OCI-LY3 (cell line): Measurements from ENCODE around the gene CREBZF.
"Not testable (repeated sequence)": the region's sequence is repeated elsewhere in the genome, so short reads cannot be mapped to it uniquely, and the experiment has no call there.

Source experiments
- H2AFZ ChIP-seq: fragments of 200-600, 300-600 bp; shearing (Covaris generic); 2 replicates; pipeline ENCODE4 v1.6.0; 2014; ENCODE audit warnings: antibody characterized with exemption, low read depth, low read length
- H3K27ac ChIP-seq: fragments of 200-600, 300-600 bp; sonication (generic); 2 replicates; pipeline ENCODE4 v1.5.1; 2014; ENCODE audit warnings: mild to moderate bottlenecking, low read length, moderate library complexity, mixed read lengths
- H3K27me3 ChIP-seq: fragments of 200-600, 300-600 bp; sonication (generic); 2 replicates; pipeline ENCODE4 v1.6.1; 2014; ENCODE audit warnings: low read depth, low read length, mixed read lengths
- H3K36me3 ChIP-seq: fragments of 200-600, 300-600 bp; sonication (generic); replicated peaks from 2 replicates; pipeline ENCODE3; 2014; ENCODE audit warnings: low read depth, low read length, mixed read lengths
- H3K4me1 ChIP-seq: fragments of 300-600, 200-600 bp; sonication (generic); 2 replicates; pipeline ENCODE4 v1.6.1; 2014; ENCODE audit warnings: low read length, mixed read lengths
- H3K4me2 ChIP-seq: fragments of 200-600, 300-600 bp; sonication (generic); 2 replicates; pipeline ENCODE4 v1.6.1; 2014; ENCODE audit warnings: low read length, mixed read lengths
- H3K4me3 ChIP-seq: fragments of 300-600, 200-600 bp; sonication (generic); 2 replicates; pipeline ENCODE4 v1.5.1; 2014; ENCODE audit warnings: antibody characterized with exemption, mild to moderate bottlenecking, low read length, moderate library complexity
- H3K79me2 ChIP-seq: fragments of 300-600, 200-600 bp; shearing (Covaris generic); 2 replicates; pipeline ENCODE4 v1.6.1; 2014; ENCODE audit warnings: mild to moderate bottlenecking, low read length, mixed read lengths
- H3K9ac ChIP-seq: fragments of 300-600, 200-600 bp; shearing (Covaris generic); 2 replicates; pipeline ENCODE4 v1.6.0; 2014; ENCODE audit warnings: mild to moderate bottlenecking, low read length, moderate library complexity
- H3K9me3 ChIP-seq: fragments of 200-600, 300-600 bp; shearing (Covaris generic); 2 replicates; pipeline ENCODE4 v1.6.1; 2014; ENCODE audit warnings: low read length, mixed read lengths; ENCODE audit not compliant: insufficient read depth
- H4K20me1 ChIP-seq: fragments of 200-600, 300-600 bp; sonication (generic); 2 replicates; pipeline ENCODE4 v1.6.1; 2016; ENCODE audit warnings: low read length, mixed read lengths; ENCODE audit not compliant: insufficient read depth
- CTCF ChIP-seq: fragments of 200-600, 300-600 bp; sonication (generic); IDR thresholded peaks from 2 replicates; pipeline ENCODE4 v1.5.1; 2014; ENCODE audit warnings: antibody characterized with exemption, low read length, low read depth
- EZH2phosphoT487 ChIP-seq: fragments of 200-600 bp; shearing (Covaris generic); IDR thresholded peaks from 2 replicates; pipeline ENCODE4 v1.6.1; 2018; ENCODE audit warnings: antibody characterized with exemption, mixed run types, low read depth

The CREBZF gene

GRCh38 chr11:85661972-85662664 lies 2.8 kb downstream of the CREBZF start:
- peaks cover 53% of the 10 kb centered on the region for H4K20me1 ChIP-seq
- H3K27ac ChIP-seq = no peak overlapping the region
- peaks cover 78% of the 10 kb centered on the region for H3K79me2 ChIP-seq
- H3K4me1 ChIP-seq = peaks cover 33% of the 10 kb centered on the region
- H3K9me3 ChIP-seq = no peaks in the 10 kb centered on the region
- TF ChIP-seq CTCF = no peak
- TF ChIP-seq EZH2phosphoT487 = no peak
- H3K4me3 ChIP-seq = peak overlapping the region; percentile 90
- H3K9ac ChIP-seq = peak overlapping the region; percentile 95
- H2AFZ ChIP-seq = no peak overlapping the region
- H3K36me3 ChIP-seq = peaks cover 59% of the 10 kb centered on the region
- no peaks in the 10 kb centered on the region for H3K27me3 ChIP-seq
- H3K4me2 ChIP-seq = peak overlapping the region; percentile 98

GRCh38 chr11:85658180-85658579 lies 6.7 kb downstream of the CREBZF start:
- Histone ChIP-seq H4K20me1 (peaks cover 54% of the 10 kb centered on the region), H2AFZ (no peak overlapping the region), H3K36me3 (peaks cover 79% of the 10 kb centered on the region), H3K4me2 (no peak overlapping the region), H3K9ac (no peak overlapping the region), H3K4me3 (no peak overlapping the region), H3K27ac (no peak overlapping the region), H3K4me1 (peaks cover 25% of the 10 kb centered on the region), H3K9me3 (no peaks in the 10 kb centered on the region), H3K27me3 (no peaks in the 10 kb centered on the region), H3K79me2 (peaks cover 93% of the 10 kb centered on the region)
- TF ChIP-seq EZH2phosphoT487 = no peak
- no peak for TF ChIP-seq CTCF

GRCh38 chr11:85656777-85657176 lies 8.2 kb downstream of the CREBZF start:
- Histone ChIP-seq H4K20me1 (peaks cover 44% of the 10 kb centered on the region), H3K36me3 (peaks cover 69% of the 10 kb centered on the region), H3K79me2 (peaks cover 82% of the 10 kb centered on the region)

GRCh38 chr11:85654343-85654742 lies 10.6 kb downstream of the CREBZF start:
- peaks cover 21% of the 10 kb centered on the region for H4K20me1 ChIP-seq
- not testable (repeated sequence) for H3K9me3 ChIP-seq, H3K4me3 ChIP-seq, H3K4me1 ChIP-seq, H3K4me2 ChIP-seq, H3K9ac ChIP-seq, H3K27me3 ChIP-seq, H2AFZ ChIP-seq, H3K27ac ChIP-seq
- H3K36me3 ChIP-seq = peaks cover 49% of the 10 kb centered on the region
- H3K79me2 ChIP-seq = peaks cover 71% of the 10 kb centered on the region

More at GRCh38 chr11:85656777-85657176, 8.2 kb downstream of the CREBZF start:
- TF ChIP-seq EZH2phosphoT487 (no peak), CTCF (no peak)
- no peak overlapping the region for H3K4me2 ChIP-seq
- no peaks in the 10 kb centered on the region for H3K9me3 ChIP-seq
- no peak overlapping the region for H2AFZ ChIP-seq
- H3K9ac ChIP-seq = no peak overlapping the region
- H3K27ac ChIP-seq = no peak overlapping the region
- H3K4me1 ChIP-seq = peaks cover 18% of the 10 kb centered on the region
- H3K27me3 ChIP-seq = no peaks in the 10 kb centered on the region
- H3K4me3 ChIP-seq = no peak overlapping the region
